Mesenchymal stem cell (in vitro differentiated cells and primary cell): ENCODE data around the gene TNFSF12.

ENCODE experiments used
- DNase-seq: peaks from one replicate; pipeline ENCODE4 v3.0.0-alpha.2; 2013
- H2AFZ ChIP-seq: one replicate; pipeline ENCODE4 v1.6.1; 2013; ENCODE audit warnings: low read depth, mild to moderate bottlenecking, control low read depth, inconsistent platforms, low read length, moderate library complexity
- H2AK5ac ChIP-seq: 2 replicates; pipeline ENCODE4 v1.6.1; 2013; ENCODE audit warnings: low read length, moderate library complexity, mild to moderate bottlenecking, inconsistent platforms; ENCODE audit not compliant: severe bottlenecking
- H2BK120ac ChIP-seq: one replicate; pipeline ENCODE4 v1.6.1; 2013; ENCODE audit warnings: low read depth, mild to moderate bottlenecking, inconsistent platforms, low read length, moderate library complexity
- H2BK12ac ChIP-seq, 2 experiments: one replicate each; pipeline ENCODE4 v1.6.1; 2013; ENCODE audit warnings: inconsistent platforms in 2 of 2, low read length in 2 of 2, mild to moderate bottlenecking in 2 of 2, moderate library complexity in 2 of 2, control low read depth in 1 of 2
- H2BK15ac ChIP-seq: one replicate; pipeline ENCODE4 v1.6.1; 2013; ENCODE audit warnings: mild to moderate bottlenecking, low read depth, inconsistent platforms; ENCODE audit not compliant: poor library complexity, severe bottlenecking
- H2BK5ac ChIP-seq: 2 replicates; pipeline ENCODE4 v1.6.1; 2013; ENCODE audit warnings: low read depth, mild to moderate bottlenecking, low read length, control low read depth, inconsistent platforms; ENCODE audit not compliant: poor library complexity, severe bottlenecking
- H3K14ac ChIP-seq, 2 experiments: one replicate each; pipeline ENCODE4 v1.6.1; 2013; ENCODE audit warnings: inconsistent platforms in 2 of 2, low read length in 2 of 2, control low read depth in 1 of 2, mild to moderate bottlenecking in 1 of 2, moderate library complexity in 1 of 2
- H3K18ac ChIP-seq, 2 experiments: one replicate each; pipeline ENCODE4 v1.6.1; 2013; ENCODE audit warnings: inconsistent platforms in 2 of 2, low read length in 2 of 2, control low read depth in 1 of 2, low read depth in 1 of 2, mild to moderate bottlenecking in 1 of 2
- H3K23ac ChIP-seq, 2 experiments: one replicate each; pipeline ENCODE4 v1.6.1; 2013; ENCODE audit warnings: inconsistent platforms in 2 of 2, low read length in 2 of 2, mild to moderate bottlenecking in 2 of 2, moderate library complexity in 2 of 2, control low read depth in 1 of 2
- H3K27ac ChIP-seq: 2 replicates; pipeline ENCODE4 v1.5.1; 2013; ENCODE audit warnings: mild to moderate bottlenecking, moderate library complexity, low read length, control low read depth, inconsistent platforms; ENCODE audit not compliant: poor library complexity, severe bottlenecking
- H3K27me3 ChIP-seq, 2 experiments: 2 replicates each; pipeline versions ENCODE4 v1.6.1 to v1.7.0; 2013; ENCODE audit warnings: low read length in 2 of 2, mild to moderate bottlenecking in 2 of 2, moderate library complexity in 2 of 2, control low read depth in 1 of 2, inconsistent platforms in 1 of 2; ENCODE audit not compliant: control insufficient read depth in 1 of 2, insufficient read depth in 1 of 2
- H3K36me3 ChIP-seq, 2 experiments: 2 replicates each; pipeline versions ENCODE4 v1.6.1 to v1.7.0; 2013; ENCODE audit warnings: low read length in 2 of 2, control low read depth in 1 of 2, inconsistent platforms in 1 of 2, low read depth in 1 of 2, mild to moderate bottlenecking in 1 of 2; ENCODE audit not compliant: insufficient read depth in 2 of 2, control insufficient read depth in 1 of 2
- H3K4ac ChIP-seq, 2 experiments: one replicate each; pipeline ENCODE4 v1.6.1; 2013; ENCODE audit warnings: inconsistent platforms in 2 of 2, low read length in 2 of 2, mild to moderate bottlenecking in 2 of 2, moderate library complexity in 2 of 2, control low read depth in 1 of 2, low read depth in 1 of 2
- H3K4me1 ChIP-seq: 2 replicates; pipeline ENCODE4 v1.6.1; 2013; ENCODE audit warnings: low read depth, low read length, control low read depth; ENCODE audit not compliant: control insufficient read depth, insufficient read depth
- H3K4me2 ChIP-seq: 2 replicates; pipeline ENCODE4 v1.6.1; 2013; ENCODE audit warnings: low read length, mild to moderate bottlenecking, inconsistent platforms; ENCODE audit not compliant: poor library complexity, severe bottlenecking
- H3K4me3 ChIP-seq, 2 experiments: 2 replicates each; pipeline versions ENCODE4 v1.5.1 to v1.7.0; 2013; ENCODE audit warnings: low read length in 2 of 2, mild to moderate bottlenecking in 2 of 2, control low read depth in 1 of 2, low read depth in 1 of 2; ENCODE audit not compliant: insufficient read depth in 1 of 2
- H3K79me1 ChIP-seq: replicated peaks from 2 replicates; pipeline ENCODE4 v1.6.1; 2013; ENCODE audit warnings: mild to moderate bottlenecking, control low read depth, low read length, inconsistent platforms; ENCODE audit not compliant: poor library complexity, severe bottlenecking
- H3K9ac ChIP-seq: 2 replicates; pipeline ENCODE4 v1.7.0; 2013; ENCODE audit warnings: mild to moderate bottlenecking, low read length, moderate library complexity
- H3K9me3 ChIP-seq: 2 replicates; pipeline ENCODE4 v1.7.0; 2013; ENCODE audit warnings: mild to moderate bottlenecking, low read length; ENCODE audit not compliant: control insufficient read depth
- H4K8ac ChIP-seq: one replicate; pipeline ENCODE4 v1.6.1; 2013; ENCODE audit warnings: inconsistent platforms, mild to moderate bottlenecking, low read length, moderate library complexity
- H4K91ac ChIP-seq: one replicate; pipeline ENCODE4 v1.6.1; 2013; ENCODE audit warnings: mild to moderate bottlenecking, low read length, inconsistent platforms
- WGBS: methylation state at CpG from one replicate; pipeline ENCODE4 v1.1.7; 2013; ENCODE audit warnings: mixed read lengths; 5-methylcytosine and 5-hydroxymethylcytosine counted together

The TNFSF12 gene

DNA sequence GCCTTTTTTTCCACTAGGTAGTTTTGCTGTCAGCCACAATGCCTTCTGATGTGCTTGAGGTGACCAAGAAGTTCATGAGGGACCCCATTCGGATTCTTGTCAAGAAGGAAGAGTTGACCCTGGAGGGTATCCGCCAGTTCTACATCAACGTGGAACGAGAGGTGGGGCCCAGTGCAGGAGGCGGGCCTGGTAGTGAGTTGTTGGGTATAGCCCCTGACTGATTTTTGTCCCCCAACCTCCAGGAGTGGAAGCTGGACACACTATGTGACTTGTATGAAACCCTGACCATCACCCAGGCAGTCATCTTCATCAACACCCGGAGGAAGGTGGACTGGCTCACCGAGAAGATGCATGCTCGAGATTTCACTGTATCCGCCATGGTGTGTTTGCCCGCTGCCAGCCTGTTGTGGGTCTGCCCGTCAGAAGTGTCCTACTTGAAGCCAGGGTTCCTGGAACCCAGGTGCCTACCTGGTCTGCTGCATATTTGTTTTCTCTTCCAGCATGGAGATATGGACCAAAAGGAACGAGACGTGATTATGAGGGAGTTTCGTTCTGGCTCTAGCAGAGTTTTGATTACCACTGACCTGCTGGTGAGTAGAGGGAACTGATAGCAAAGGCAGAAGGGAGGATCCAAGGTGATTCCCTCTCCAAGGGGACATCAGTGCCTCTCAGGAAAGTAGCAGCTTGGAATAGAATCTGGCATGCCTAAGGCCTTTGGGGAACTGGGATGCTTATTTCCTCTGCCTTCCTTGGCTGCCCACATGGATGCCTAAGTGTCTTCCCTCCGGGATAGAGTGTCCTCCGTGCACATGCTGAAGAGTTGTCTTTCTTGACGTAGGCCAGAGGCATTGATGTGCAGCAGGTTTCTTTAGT is 28.7 kb downstream of the TNFSF12 start:
- H3K4me2 ChIP-seq, result no peak overlapping the region
- DNase-seq, result no peak
- no peak overlapping the region for H2BK5ac ChIP-seq
- WGBS, result 89% methylated on average over 17 of the region's 17 CpGs
- H2BK15ac ChIP-seq, result no peak overlapping the region
- peaks cover 26% of the 10 kb centered on the region for H3K4me1 ChIP-seq
- peaks cover 2% of the 10 kb centered on the region for H3K79me1 ChIP-seq
- H2BK12ac ChIP-seq, result no peak overlapping the region
- H2AFZ ChIP-seq, result no peak overlapping the region
- no peak overlapping the region for H3K27ac ChIP-seq
- no peaks in the 10 kb centered on the region for H3K27me3 ChIP-seq
- H4K8ac ChIP-seq, result no peak overlapping the region
- H3K18ac ChIP-seq, result no peak overlapping the region
- H2AK5ac ChIP-seq, result no peak overlapping the region
- H3K14ac ChIP-seq, result no peak overlapping the region
- peak overlapping the region; percentile 98 for H3K9ac ChIP-seq
- no peak overlapping the region for H4K91ac ChIP-seq
- H3K4me3 ChIP-seq, result no peak overlapping the region
- H3K4ac ChIP-seq, result no peak overlapping the region
- no peak overlapping the region for H3K23ac ChIP-seq
- no peaks in the 10 kb centered on the region for H3K9me3 ChIP-seq
- H3K36me3 ChIP-seq, result peaks cover 60 to 77% of the 10 kb centered on the region in 2 experiments
- H2BK120ac ChIP-seq, result no peak overlapping the region

DNA sequence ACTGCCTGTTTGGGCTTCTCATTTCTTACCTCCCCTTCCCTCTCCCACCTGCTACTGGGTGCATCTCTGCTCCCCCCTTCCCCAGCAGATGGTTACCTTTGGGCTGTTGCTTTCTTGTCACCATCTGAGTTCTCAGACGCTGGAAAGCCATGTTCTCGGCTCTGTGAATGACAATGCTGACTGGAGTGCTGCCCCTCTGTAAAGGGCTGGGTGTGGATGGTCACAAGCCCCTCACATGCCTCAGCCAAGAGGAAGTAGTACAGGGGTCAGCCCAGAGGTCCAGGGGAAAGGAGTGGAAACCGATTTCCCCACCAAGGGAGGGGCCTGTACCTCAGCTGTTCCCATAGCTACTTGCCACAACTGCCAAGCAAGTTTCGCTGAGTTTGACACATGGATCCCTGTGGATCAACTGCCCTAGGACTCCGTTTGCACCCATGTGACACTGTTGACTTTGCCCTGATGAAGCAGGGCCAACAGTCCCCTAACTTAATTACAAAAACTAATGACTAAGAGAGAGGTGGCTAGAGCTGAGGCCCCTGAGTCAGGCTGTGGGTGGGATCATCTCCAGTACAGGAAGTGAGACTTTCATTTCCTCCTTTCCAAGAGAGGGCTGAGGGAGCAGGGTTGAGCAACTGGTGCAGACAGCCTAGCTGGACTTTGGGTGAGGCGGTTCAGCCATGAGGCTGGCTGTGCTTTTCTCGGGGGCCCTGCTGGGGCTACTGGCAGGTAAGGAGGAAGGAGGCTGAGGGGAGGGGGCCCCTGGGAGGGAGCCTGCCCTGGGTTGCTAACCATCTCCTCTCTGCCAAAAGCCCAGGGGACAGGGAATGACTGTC is 30.4 kb downstream of the TNFSF12 start, which contains the start of gene CD68:
Gene CD68, plus strand, starts transcription at position 638 of the 833 bp plus-strand sequence. Its CDS starts 40 bp downstream, at position 678.
- Histone ChIP-seq H3K27me3 (no peaks in the 10 kb centered on the region), H2BK120ac (peak within 1 kb of the TSS; percentile 55), H3K4me1 (peaks cover 34% of the 10 kb centered on the region), H3K4ac (peak within 1 kb of the TSS; percentile 6 to 79), H2AFZ (no peak within 1 kb of the TSS), H3K79me1 (peaks cover 10% of the 10 kb centered on the region), H2AK5ac (no peak within 1 kb of the TSS), H2BK12ac (peak within 1 kb of the TSS; percentile 19 to 82), H3K18ac (peak within 1 kb of the TSS; percentile 23 to 62), H3K27ac (peak within 1 kb of the TSS; percentile 59), H3K4me2 (no peak within 1 kb of the TSS), H2BK15ac (peak within 1 kb of the TSS; percentile 87), H3K36me3 (peaks cover 57 to 80% of the 10 kb centered on the region in 2 experiments), H3K14ac (peak within 1 kb of the TSS in 1 of 2 experiments; percentile 84), H3K4me3 (peak within 1 kb of the TSS in 1 of 2 experiments; percentile 80), H3K9me3 (no peaks in the 10 kb centered on the region), H4K91ac (peak within 1 kb of the TSS; percentile 92), H3K23ac (no peak within 1 kb of the TSS), H3K9ac (peak within 1 kb of the TSS; percentile 89), H4K8ac (peak within 1 kb of the TSS; percentile 88), H2BK5ac (no peak within 1 kb of the TSS)
- DNase-seq, result peak; percentile 98
- 28% methylated on average over 5 of the region's 7 CpGs for whole genome bisulfite sequencing

DNA sequence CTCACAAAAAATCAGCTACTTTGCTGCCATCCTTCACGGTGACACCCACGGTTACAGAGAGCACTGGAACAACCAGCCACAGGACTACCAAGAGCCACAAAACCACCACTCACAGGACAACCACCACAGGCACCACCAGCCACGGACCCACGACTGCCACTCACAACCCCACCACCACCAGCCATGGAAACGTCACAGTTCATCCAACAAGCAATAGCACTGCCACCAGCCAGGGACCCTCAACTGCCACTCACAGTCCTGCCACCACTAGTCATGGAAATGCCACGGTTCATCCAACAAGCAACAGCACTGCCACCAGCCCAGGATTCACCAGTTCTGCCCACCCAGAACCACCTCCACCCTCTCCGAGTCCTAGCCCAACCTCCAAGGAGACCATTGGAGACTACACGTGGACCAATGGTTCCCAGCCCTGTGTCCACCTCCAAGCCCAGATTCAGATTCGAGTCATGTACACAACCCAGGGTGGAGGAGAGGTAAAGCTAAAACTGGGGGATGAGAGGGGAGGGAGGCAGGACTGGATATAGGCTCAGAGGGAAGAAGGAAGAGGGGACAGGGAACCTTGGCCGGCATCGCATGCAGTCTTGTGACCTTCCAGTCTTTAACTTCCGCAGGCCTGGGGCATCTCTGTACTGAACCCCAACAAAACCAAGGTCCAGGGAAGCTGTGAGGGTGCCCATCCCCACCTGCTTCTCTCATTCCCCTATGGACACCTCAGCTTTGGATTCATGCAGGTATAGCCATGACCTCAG is 31.2 kb downstream of the TNFSF12 start:
- H3K9me3 ChIP-seq, result no peaks in the 10 kb centered on the region

More for the DNA sequence above, 31.2 kb downstream of the TNFSF12 start:
- peak overlapping the region; percentile 59 for H3K27ac ChIP-seq
- peak overlapping the region; percentile 19 to 82 for H2BK12ac ChIP-seq
- peak overlapping the region; percentile 92 for H4K91ac ChIP-seq
- peak overlapping the region; percentile 23 to 62 for H3K18ac ChIP-seq
- peaks cover 32% of the 10 kb centered on the region for H3K4me1 ChIP-seq
- no peak overlapping the region for H3K4me2 ChIP-seq
- no peak for DNase-seq
- H3K27me3 ChIP-seq, result no peaks in the 10 kb centered on the region
- H2BK15ac ChIP-seq, result peak overlapping the region; percentile 87
- H2BK5ac ChIP-seq, result no peak overlapping the region
- H3K14ac ChIP-seq, result peak overlapping the region in 1 of 2 experiments; percentile 84
- H3K79me1 ChIP-seq, result peaks cover 11% of the 10 kb centered on the region
- H2BK120ac ChIP-seq, result peak overlapping the region; percentile 55
- H3K9ac ChIP-seq, result peak overlapping the region; percentile 89
- H3K23ac ChIP-seq, result no peak overlapping the region
- H3K4me3 ChIP-seq, result peak overlapping the region in 1 of 2 experiments; percentile 80
- no peak overlapping the region for H2AFZ ChIP-seq
- peak overlapping the region; percentile 88 for H4K8ac ChIP-seq
- H3K4ac ChIP-seq, result peak overlapping the region; percentile 6 to 79
- 95% methylated on average over 10 of the region's 12 CpGs for WGBS
- H3K36me3 ChIP-seq, result peaks cover 49 to 76% of the 10 kb centered on the region in 2 experiments
- no peak overlapping the region for H2AK5ac ChIP-seq
